Upper lobe of left lung (tissue), 4 donors: Measurements from ENCODE around the gene MEF2C.

Experiments used
- EP300 ChIP-seq, 4 donors: sonication (generic); formaldehyde crosslinking; IDR thresholded peaks; one replicate each; pipeline ENCODE4 v1.5.1; 2017; ENCODE audit warnings: antibody characterized with exemption in 4 of 4, control low read depth in 2 of 4
- POLR2A ChIP-seq, 4 donors: fragments of 450-650 bp; IDR thresholded peaks; one replicate each; pipeline ENCODE4 v1.5.1; 2016 to 2017; ENCODE audit warnings: antibody characterized with exemption in 4 of 4, mild to moderate bottlenecking in 2 of 4
- POLR2AphosphoS5 ChIP-seq, 2 donors: sonication (generic); formaldehyde crosslinking; IDR thresholded peaks; one replicate each; pipeline ENCODE4 v1.5.1; 2017; ENCODE audit warnings: antibody characterized with exemption in 2 of 2
- TF ChIP-seq, protein P1 (sequence below), 6 experiments: fragments of 450-650 bp in 4 of 6; fragments of 200-600 bp in 2 of 6; sonication (generic) in 2 of 6; IDR thresholded peaks; one replicate each; pipeline ENCODE4 v1.5.1; 2016 to 2019; ENCODE audit warnings: antibody characterized with exemption in 6 of 6

DNA sequence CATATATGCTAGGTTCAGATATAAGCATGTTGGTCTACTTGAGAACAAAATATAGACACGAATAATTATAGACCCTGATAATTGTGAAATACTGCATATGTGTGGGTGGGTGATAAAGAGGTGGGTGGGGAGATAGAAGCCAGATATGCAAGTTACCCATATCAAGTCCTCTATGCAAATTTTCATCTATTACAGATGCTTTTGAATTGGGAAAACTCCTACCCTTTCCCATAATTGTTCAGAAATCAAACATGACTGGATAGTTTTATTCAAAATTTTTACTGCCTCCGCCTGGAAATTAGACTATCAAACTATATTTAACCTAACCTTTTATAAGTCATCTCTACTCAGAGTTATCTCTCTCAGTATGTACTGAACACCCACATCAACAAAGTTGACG, 157.5 kb downstream of the MEF2C start:
- TF ChIP-seq, protein P1, sequence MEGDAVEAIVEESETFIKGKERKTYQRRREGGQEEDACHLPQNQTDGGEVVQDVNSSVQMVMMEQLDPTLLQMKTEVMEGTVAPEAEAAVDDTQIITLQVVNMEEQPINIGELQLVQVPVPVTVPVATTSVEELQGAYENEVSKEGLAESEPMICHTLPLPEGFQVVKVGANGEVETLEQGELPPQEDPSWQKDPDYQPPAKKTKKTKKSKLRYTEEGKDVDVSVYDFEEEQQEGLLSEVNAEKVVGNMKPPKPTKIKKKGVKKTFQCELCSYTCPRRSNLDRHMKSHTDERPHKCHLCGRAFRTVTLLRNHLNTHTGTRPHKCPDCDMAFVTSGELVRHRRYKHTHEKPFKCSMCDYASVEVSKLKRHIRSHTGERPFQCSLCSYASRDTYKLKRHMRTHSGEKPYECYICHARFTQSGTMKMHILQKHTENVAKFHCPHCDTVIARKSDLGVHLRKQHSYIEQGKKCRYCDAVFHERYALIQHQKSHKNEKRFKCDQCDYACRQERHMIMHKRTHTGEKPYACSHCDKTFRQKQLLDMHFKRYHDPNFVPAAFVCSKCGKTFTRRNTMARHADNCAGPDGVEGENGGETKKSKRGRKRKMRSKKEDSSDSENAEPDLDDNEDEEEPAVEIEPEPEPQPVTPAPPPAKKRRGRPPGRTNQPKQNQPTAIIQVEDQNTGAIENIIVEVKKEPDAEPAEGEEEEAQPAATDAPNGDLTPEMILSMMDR (IDR thresholded peaks at IDR 0.05): no peak
- no peak for TF ChIP-seq POLR2A (IDR thresholded peaks at IDR 0.05)
- no peak for TF ChIP-seq POLR2AphosphoS5 (IDR thresholded peaks at IDR 0.05)
- TF ChIP-seq EP300 (IDR thresholded peaks at IDR 0.05): no peak
